CMK (cell line): ENCODE measurements around the gene ZNF473.

Source experiments
- DNase-seq: peaks from one replicate; pipeline ENCODE4 v3.0.0-alpha.2; 2010; ENCODE audit warnings: low read depth

The ZNF473 gene

DNA sequence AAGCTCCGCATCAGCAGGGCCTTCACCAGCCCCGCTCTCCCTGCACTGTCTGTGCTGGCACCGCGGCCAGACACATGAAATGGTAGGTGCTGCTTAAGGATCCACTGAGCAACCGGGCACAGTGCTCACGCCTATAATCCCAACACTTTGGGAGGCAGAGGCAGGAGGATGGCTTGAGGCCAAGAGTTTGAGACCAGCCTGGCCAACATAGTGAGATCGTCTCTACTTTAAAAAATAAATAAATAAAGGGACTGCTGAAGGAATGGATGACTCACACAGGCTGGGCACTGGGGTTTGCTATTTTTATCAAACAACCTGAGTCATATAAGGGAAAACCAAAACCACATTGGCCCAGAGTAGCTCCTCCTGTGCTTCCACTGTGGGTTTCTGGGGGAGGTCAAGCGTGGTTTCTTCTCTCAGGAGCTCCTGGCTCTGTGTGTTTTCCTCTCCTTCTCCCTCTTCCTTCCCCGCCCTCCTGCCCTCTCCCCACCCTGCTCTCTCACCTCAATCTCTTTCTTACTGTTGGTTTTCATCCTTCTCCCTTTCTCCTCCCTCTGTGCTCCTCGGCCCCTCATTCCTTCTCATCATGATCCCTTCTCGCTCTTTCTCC, 21.9 kb upstream of the ZNF473 start:
- no peak for DNase-seq

- no peak for DNase-seq
These were observed 20.4 kb upstream of the ZNF473 start for GRCh38 chr19:50005428-50005827.

DNA sequence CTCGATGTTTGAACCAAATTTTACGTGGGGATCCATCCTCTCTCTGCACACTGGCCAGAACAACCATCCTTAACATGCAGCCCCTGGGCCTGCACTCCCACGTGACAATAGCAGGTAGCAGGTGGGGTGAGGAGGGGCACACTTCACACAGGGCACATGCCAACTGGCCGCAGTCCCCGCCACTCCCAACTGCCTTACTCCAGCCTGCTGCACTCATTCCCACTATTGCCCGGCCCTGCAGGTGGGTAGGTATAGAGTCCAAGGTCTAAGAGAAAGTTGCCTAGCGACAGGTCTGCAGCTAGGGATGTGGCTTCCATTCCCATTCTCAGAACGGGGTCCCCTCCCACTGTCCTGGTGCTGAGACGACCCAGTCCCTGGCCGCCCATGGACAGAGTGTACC, 18.6 kb upstream of the ZNF473 start:
- no peak for DNase-seq

- DNase-seq = no peak
These were observed 17.9 kb upstream of the ZNF473 start for GRCh38 chr19:50007947-50008346.

DNA sequence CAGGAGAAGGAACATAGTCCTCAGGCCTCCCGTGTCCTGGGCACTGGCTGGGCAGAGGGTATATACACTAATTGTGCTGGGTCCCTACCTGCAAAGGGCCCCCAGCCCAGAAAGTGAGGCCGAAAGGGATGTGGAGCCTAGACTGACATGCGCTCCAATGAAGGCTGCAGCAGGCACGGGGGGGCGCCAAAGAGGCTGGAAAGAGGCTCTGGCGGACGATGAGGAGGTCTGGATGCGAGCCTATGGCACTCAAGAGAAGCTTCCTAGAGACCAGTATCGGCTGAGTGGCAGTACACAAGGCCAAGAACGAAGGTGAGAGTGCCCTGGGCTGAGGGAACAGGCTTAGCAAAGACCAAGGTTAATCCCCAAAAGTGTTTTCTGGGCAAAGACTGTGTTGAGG, 17.3 kb upstream of the ZNF473 start:
- no peak for DNase-seq

- DNase-seq = no peak
These were observed 9.5 kb upstream of the ZNF473 start for GRCh38 chr19:50016225-50016807.

GRCh38 chr19:50020481-50020880, 5.3 kb upstream of the ZNF473 start:
- DNase-seq = no peak

DNA sequence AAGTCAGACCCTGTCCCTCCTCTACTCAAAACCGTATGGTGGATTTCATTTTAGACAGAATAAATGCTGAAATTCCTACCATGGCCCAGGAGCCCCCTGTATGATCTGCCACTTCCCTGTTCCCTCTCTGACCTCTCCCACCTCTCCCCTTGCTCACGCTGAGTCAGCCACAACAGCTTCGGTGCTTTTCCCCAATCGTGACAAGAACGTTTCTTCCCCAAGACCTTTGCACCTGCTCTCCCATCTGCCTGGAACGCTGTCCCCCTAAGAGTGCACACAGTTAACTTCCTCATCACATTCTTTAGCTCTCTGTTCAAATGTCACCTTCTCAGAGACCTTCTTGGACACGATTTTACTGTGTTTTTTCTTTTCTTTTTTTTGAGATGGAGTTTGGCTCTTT, 3.0 kb upstream of the ZNF473 start:
- no peak for DNase-seq

DNA sequence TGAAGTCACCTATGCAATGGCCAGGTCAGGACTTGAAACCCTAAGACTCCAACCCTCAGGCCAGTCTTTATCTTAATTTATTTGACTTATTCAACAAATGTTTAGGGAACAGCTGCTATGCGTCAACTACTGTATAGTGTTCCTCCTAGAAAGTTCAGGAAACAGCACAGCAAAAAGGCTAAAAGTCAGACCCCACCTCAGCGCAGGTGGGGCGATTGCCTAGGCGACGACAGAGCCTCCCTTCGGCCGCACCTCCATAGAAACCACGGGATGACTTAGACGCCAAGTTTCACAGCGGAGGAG, 1.1 kb upstream of the ZNF473 start:
- no peak for DNase-seq

DNA sequence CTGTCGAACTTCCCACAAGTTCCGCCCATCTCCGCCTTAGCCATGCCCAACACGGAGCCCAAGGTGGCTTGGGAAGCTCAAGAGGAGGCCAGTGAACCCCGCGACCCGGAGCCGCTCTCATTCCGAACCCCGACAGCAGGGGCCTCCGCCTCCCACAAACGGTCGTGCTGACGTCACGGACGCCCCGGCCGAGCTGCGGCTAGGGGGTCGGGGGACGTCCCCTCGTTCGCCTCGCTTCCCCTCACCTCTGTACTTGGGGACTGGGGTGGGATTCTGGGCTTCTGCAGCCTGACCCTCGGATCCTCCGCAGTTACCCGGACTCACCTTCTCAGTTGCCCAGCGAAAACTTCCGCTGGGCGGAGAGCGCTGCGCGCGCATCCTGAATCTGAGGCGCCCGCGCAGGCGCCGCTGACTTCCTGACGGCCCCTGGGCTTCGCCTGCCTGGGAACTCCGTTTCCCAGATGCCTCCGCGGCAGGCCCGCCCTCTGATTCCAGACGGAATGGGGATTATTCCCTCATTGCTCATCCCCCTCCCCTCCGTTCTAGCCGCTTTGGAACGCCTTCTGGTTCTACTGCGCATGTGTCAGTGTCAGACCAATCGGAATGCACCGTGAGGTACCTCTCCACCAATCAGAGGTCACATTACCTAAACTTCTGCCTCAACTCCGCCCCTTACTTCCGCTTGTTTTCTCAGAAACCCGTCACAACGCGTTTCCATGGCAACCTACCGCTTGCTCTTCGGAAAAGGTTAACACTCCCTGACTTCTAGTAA, 597 bp upstream of the ZNF473 start, which contains the start of gene VRK3:
VRK3 (minus strand) TSS at position 351 of the 772 bp plus-strand sequence. CDS start 9,210 bp downstream, outside the sequence.
- DNase-seq = peak; percentile 100

DNA sequence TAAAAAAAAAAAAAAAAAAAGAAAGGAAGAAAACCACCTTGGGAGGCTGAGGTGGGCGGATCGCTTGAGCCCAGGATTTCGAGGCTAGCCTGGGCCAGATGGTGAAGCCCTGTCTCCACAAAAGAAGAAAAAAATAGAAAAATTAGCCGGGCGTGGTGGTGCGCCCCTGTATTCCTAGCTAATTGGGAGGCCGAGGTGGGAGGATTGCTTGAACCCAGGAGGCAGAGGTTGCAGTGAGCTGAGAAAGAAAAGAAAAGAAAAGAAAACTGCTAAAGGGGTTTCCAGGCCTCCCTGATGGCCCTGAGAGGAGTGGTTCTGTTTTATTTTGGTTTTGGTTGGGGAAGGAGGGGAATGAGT, 723 bp downstream of the ZNF473 start:
- no peak for DNase-seq

GRCh38 chr19:50030225-50030624, 4.4 kb downstream of the ZNF473 start:
- DNase-seq = no peak

GRCh38 chr19:50030937-50031336, 5.1 kb downstream of the ZNF473 start:
- no peak for DNase-seq

DNA sequence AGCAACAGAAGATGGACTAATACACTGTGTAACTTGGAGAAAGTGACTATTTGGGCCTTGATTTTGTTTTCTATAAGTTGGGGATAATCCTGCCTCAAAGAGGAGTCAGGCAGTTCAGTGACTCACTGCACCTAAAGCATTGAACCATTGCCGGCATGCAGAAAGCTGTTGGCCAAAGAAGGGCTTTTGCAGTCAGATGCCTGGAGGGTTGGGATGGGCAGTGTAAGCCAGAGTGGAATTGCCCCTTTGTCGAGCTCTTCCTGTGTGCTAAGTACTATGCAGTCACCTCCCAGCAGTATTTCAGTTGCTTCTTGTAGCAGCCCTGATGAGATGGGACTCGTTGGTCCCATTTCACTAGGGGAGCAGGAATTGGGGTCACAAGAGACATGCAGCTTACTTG, 11.1 kb downstream of the ZNF473 start:
- no peak for DNase-seq

DNA sequence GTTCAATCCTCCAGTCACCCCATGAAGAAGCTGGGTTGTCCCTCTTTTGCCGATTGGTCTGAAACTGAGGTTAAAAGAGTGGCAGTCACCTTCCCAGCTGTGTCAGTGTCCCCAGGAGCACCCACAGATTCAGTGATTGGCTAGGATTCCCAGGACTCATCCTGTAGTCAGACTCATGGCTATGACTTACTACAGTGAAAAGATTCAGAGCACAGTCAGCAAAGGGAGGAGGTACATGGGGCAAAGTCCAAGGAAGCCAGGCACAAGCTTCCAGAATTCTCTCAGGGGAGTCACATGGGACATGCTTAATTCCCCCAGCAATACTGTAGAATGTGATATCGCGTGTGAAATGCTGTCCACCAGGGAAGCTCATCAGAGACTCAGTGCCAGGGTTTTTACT, 14.2 kb downstream of the ZNF473 start:
- DNase-seq = no peak

DNA sequence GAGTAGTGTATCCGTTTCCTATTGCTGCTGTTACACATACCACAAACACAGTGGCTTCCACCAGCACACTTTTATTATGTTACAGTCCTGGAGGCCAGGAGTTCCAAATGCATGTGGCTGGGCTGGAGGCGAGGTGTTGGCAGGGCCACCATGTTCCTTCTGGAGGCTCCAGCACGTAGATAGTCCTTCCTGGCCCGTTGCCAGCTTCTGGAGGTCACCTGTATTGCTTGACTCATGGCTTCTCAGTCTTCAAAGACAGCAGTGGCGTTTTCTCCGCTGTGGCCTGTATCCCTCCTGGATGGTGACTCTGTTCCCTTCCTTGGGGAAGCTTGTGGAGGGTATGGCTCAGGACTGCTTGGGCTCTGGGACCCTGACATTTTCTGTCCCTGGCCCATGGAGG, 15.2 kb downstream of the ZNF473 start:
- no peak for DNase-seq

GRCh38 chr19:50042363-50043024, 16.7 kb downstream of the ZNF473 start:
- DNase-seq = no peak

- DNase-seq = no peak
These were observed 18.2 kb downstream of the ZNF473 start for GRCh38 chr19:50043967-50044366.

DNA sequence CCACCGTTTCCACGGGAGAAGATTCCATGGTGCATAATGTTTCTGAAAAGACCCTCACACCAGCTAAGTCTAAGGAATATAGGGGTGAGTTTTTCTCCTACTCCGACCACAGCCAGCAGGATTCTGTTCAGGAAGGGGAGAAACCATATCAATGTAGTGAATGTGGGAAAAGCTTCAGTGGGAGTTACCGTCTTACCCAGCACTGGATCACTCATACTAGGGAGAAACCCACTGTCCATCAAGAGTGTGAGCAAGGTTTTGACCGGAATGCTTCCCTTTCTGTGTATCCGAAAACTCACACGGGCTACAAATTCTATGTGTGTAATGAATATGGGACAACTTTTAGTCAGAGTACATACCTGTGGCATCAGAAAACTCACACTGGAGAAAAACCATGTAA, 19.1 kb downstream of the ZNF473 start:
- DNase-seq = no peak

DNA sequence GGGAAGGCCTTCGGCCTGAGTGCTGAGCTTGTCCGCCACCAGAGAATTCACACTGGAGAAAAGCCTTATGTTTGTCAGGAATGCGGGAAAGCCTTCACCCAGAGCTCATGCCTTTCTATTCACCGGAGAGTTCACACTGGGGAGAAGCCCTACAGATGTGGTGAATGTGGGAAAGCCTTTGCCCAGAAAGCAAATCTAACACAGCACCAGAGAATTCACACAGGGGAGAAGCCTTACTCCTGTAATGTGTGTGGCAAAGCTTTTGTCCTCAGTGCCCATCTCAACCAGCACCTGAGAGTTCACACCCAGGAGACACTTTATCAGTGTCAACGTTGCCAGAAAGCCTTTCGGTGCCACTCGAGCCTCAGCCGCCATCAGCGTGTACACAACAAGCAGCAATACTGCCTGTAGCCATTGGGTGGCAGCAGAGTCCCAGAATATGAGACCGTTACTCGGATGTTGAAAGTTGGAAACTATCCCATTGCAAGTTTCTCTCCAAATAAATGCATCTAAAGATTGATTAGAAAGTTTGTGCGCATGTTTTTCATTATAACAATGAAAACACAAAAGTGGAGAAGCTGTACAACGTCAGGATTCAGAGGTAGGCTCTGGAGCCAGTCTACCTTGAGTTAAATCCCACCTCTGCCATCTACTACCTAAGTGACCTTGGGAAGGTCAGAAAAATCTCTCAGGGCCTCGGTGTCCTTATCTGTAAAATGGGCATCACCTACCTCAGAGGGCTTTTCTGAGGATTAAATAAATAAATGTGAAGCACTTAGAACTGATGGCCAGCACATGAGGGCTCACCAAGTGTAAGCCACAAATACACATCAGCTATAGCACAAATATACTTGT, 21.1 kb downstream of the ZNF473 start:
- DNase-seq = peak; percentile 24

- DNase-seq = no peak
These were observed 21.9 kb downstream of the ZNF473 start for GRCh38 chr19:50047671-50048070.
